ENCODE results near the gene TTC4.

Gene TTC4

GRCh38 chr1:54715493-54716298 lies at the start of gene TTC4:
TSS of gene TTC4 (plus strand) at chr1:54715861. CDS start at chr1:54715909, 48 bp downstream.
- DNase-seq = peak; percentile 32 to 88 (median 70)

GRCh38 chr1:54666333-54666732 lies 49.3 kb upstream of the TTC4 start:
- DNase-seq = no peak

GRCh38 chr1:54667797-54668196 lies 47.9 kb upstream of the TTC4 start:
- DNase-seq = no peak

GRCh38 chr1:54668567-54668966 lies 47.1 kb upstream of the TTC4 start:
- DNase-seq = no peak

GRCh38 chr1:54671985-54672608 lies 43.6 kb upstream of the TTC4 start:
- peak in 6 of 51 donors; percentile 3 to 16 (median 11) for DNase-seq

- no peak for DNase-seq
Measured at GRCh38 chr1:54678776-54679643, 36.7 kb upstream of the TTC4 start.

GRCh38 chr1:54679706-54680105 lies 36.0 kb upstream of the TTC4 start:
- DNase-seq = no peak

GRCh38 chr1:54680387-54680786 lies 35.3 kb upstream of the TTC4 start:
- no peak for DNase-seq

- DNase-seq = no peak
Measured at GRCh38 chr1:54681358-54681757, 34.3 kb upstream of the TTC4 start.

GRCh38 chr1:54683453-54683852 lies 32.2 kb upstream of the TTC4 start:
- no peak for DNase-seq

- DNase-seq = no peak
Measured at GRCh38 chr1:54685335-54685905, 30.2 kb upstream of the TTC4 start.

GRCh38 chr1:54686155-54686554 lies 29.5 kb upstream of the TTC4 start:
- DNase-seq = no peak

- DNase-seq = no peak
Measured at GRCh38 chr1:54694771-54695170, 20.9 kb upstream of the TTC4 start.

GRCh38 chr1:54695221-54695620 lies 20.4 kb upstream of the TTC4 start:
- no peak for DNase-seq

- no peak for DNase-seq
Measured at GRCh38 chr1:54695764-54696163, 19.9 kb upstream of the TTC4 start.

GRCh38 chr1:54696262-54696661 lies 19.4 kb upstream of the TTC4 start:
- DNase-seq = no peak

GRCh38 chr1:54697896-54698295 lies 17.8 kb upstream of the TTC4 start:
- DNase-seq = no peak

GRCh38 chr1:54698346-54698745 lies 17.3 kb upstream of the TTC4 start:
- no peak for DNase-seq

- DNase-seq = no peak
Measured at GRCh38 chr1:54699936-54700525, 15.6 kb upstream of the TTC4 start.

- no peak for DNase-seq
Measured at GRCh38 chr1:54701066-54701465, 14.6 kb upstream of the TTC4 start.

GRCh38 chr1:54701996-54702395 lies 13.7 kb upstream of the TTC4 start:
- no peak for DNase-seq
